Femur (tissue), 1 donor: ENCODE measurements around the gene NXN.
"Not testable (repeated sequence)": the region's sequence is repeated elsewhere in the genome, so short reads cannot be mapped to it uniquely, and the experiment has no call there.

Source experiments
- DNase-seq: peaks from one replicate; pipeline ENCODE4 v3.0.0-alpha.2; 2017

NXN gene

GRCh38 chr17:951325-952132 is 28.0 kb downstream of the NXN start:
- DNase-seq = peak; percentile 62

- no peak for DNase-seq
Measured at GRCh38 chr17:949623-950303, 29.8 kb downstream of the NXN start.

- DNase-seq = peak; percentile 75
Measured at GRCh38 chr17:948284-948852, 31.2 kb downstream of the NXN start.

GRCh38 chr17:946510-947236 is 32.9 kb downstream of the NXN start:
- DNase-seq = no peak

- no peak for DNase-seq
Measured at GRCh38 chr17:945672-946071, 33.9 kb downstream of the NXN start.

GRCh38 chr17:944266-944826 is 35.2 kb downstream of the NXN start:
- DNase-seq = no peak

- no peak for DNase-seq
Measured at GRCh38 chr17:935485-935884, 44.1 kb downstream of the NXN start.

GRCh38 chr17:933312-934073 is 46.1 kb downstream of the NXN start:
- no peak for DNase-seq

- no peak for DNase-seq
Measured at GRCh38 chr17:930258-930657, 49.3 kb downstream of the NXN start.

GRCh38 chr17:929586-929985 is 50.0 kb downstream of the NXN start:
- peak; percentile 78 for DNase-seq

GRCh38 chr17:927611-928461 is 51.7 kb downstream of the NXN start:
- DNase-seq = peak; percentile 79

- no peak for DNase-seq
Measured at GRCh38 chr17:925817-926216, 53.8 kb downstream of the NXN start.

- DNase-seq = no peak
Measured at GRCh38 chr17:924711-925475, 54.7 kb downstream of the NXN start.

- not testable (repeated sequence) for DNase-seq
Measured at GRCh38 chr17:924306-924705, 55.3 kb downstream of the NXN start.

GRCh38 chr17:923633-924032 is 55.9 kb downstream of the NXN start:
- DNase-seq = no peak

GRCh38 chr17:921161-921560 is 58.4 kb downstream of the NXN start:
- no peak for DNase-seq

- DNase-seq = no peak
Measured at GRCh38 chr17:920190-920589, 59.4 kb downstream of the NXN start.

GRCh38 chr17:917941-918740 is 61.4 kb downstream of the NXN start:
- DNase-seq = no peak

- no peak for DNase-seq
Measured at GRCh38 chr17:917391-917811, 62.2 kb downstream of the NXN start.

- DNase-seq = no peak
Measured at GRCh38 chr17:916315-916714, 63.3 kb downstream of the NXN start.
